GM21390 (cell line): ENCODE results near the gene KDM3B.
"Not testable (repeated sequence)": the region's sequence is repeated elsewhere in the genome, so short reads cannot be mapped to it uniquely, and the experiment has no call there.

Source experiments
- ATAC-seq: cut with Tn5 transposase; IDR thresholded peaks from one replicate; pipeline ENCODE4 v1.9.1; 2021; ENCODE audit not compliant: unreplicated experiment

KDM3B gene

DNA sequence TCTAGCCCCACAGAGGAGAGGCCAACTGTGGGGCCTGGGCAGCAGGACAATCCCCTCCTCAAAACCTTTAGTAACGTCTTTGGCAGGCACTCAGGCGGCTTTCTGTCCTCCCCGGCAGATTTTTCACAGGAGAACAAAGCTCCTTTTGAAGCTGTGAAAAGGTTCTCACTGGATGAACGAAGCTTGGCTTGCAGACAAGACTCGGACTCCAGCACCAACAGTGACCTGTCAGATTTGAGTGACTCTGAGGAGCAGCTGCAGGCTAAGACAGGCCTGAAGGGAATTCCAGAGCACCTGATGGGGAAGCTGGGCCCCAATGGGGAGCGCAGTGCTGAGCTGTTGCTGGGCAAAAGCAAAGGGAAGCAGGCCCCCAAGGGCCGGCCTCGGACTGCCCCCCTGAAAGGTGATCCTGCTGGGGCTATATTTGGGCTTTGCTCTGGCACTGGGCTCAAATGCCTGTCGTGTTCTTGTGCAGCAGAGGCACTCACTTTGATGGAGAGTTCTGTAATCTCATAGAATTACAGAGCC lies 39.4 kb downstream of the KDM3B start:
- ATAC-seq, result no peak

DNA sequence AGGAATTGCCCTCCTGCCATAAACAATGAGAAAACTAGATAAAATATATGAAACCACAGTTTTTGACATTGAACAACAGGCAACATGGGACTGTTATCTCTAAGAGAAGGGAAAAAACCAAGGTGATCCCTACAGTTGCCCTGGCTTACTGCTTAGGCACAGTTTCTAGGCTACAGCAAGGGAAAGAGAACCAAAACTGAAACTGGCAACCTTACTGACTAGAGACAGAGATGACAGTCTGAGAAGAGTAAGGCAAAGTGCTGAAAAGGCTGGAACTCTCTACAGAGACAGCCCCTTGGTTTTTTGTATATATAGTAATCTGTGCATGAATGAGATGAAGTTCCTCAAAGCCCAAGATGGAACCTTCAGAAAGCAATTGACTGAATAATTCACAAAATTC lies 50.2 kb downstream of the KDM3B start:
- peak; percentile 81 for ATAC-seq

DNA sequence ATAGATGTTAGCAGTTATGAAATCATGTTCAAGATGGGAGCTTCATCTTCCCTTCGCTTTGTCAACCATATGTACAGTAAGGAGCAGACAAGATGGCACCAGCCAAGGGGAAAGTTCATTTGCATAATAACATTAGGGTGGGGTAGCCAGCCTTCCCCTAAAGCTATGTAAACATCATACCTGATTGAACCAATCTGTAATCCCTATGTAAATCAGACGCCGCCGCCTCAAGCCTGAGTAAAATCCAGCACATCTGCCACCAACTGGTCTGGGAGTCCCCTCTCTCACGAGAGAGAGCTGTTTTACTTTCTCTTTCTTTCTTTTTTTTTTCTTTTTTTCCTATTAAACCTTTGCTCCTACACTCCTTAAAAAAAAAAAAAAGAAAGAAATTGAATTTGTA lies 55.5 kb downstream of the KDM3B start:
- peak; percentile 77 for ATAC-seq

DNA sequence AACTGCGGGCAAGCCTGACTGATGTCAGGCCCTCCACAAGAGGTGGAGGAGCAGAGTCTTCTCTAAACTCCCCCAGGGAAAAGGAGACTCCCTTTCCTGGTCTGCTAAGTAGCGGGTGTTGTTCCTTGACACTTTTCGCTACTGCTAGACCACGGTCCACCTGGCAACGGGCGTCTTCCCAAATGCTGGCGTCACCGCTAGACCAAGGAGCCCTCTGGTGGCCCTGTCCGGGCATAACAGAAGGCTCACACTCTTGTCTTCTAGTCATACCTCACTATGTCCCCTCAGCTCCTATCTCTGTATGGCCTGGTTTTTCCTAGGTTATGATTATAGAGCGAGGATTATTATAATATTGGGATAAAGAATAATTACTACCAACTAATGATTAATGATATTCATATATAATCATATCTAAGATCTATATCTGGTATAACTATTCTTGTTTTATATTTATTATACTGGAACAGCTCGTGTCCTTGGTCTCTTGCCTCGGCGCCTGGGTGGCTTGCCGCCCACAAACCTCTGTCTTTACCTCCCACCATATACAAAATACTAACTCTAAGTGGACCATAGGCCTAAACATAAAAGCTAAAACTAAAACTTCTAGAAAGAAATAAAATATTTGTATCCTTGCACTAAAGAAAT lies 58.6 kb downstream of the KDM3B start:
- ATAC-seq, result not testable (repeated sequence)

DNA sequence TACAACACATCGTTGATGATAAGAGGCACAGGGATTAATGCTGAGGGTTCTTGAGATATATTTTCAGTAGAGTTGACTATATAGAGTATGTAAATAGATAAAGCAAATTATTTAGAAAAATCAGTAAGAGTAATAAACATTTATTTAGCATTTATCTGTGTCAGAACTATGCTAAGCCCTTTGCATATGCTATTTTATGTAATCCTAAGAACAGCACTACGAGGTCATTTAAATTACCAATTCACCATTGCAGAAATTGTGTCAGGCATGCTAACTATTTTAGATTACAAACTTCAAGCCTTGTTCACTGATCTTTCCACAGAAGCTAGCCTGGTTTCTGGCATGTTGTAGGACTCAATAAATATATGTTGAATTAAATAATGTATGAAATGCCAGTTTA lies 66.0 kb downstream of the KDM3B start:
- ATAC-seq, result no peak

DNA sequence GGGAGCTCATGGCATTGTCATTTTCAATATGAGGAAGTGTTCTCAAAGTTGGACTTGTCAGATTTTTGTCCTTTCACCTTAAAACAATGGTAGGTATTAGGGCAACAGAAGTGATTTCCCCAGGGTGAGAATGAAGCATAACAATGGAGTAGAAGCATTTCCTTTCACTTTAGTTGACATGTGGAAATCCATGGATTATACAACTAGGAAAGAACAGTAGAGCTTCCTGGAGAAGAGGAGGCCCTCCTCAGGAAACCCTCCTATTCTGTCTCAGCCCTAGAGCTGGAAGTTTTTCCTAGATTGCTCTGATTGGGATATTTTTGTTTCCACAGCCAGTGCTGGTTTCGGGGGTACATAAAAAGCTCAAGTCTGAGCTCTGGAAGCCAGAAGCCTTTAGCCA lies 72.6 kb downstream of the KDM3B start:
- no peak for ATAC-seq

DNA sequence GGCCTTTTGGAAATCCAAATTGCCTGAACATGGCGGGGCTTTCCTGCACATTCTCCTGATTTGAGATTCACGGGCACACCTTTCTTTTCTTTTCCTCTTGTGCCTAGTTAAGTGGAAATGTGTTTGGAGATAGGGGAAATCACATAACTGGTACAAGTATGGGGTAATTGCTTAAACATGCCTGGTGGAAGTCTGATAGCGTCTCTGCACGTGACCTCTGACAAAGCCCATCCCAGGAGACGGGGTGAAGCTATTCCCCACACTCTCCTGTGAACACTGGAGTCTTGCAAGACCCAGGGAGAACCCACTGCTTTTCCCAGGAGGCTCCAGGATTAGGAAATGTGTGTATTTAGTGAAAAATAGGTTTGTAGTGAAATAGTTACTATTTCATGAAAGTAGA lies 83.5 kb downstream of the KDM3B start:
- no peak for ATAC-seq

DNA sequence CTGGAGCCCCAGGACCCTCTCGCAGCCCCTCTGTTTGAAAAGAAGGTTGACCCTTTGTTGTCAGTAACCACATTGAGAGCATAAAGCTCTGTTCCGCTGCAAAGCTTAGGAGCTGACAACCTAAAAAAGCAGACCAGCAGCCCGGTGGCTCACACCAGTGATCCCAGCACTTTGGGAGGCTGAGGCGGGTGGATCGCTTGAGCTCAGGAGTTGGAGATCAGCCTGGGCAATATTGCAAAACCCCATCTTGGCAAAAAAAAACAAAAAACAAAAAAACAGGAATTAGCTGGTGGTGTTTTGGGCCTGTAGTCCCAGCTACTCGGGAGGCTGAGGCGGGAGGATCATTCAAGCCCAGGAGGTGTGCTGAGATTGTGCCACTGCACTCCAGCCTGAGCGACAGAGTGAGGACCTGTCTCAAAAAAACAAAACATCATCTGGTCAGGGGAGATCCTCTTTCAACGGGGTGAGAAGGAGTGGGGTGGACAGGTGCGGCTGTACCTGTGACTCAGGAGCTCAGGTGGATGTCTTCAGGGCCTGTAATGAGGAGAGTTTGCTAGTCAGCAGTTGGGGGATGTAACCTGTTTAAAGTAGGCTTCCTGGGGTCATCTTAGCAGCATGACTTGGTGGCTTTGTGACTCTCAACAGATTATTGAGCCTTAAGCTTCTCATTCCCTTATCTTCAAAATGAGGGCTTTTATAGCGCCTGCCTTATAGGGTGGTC lies 85.7 kb downstream of the KDM3B start:
- no peak for ATAC-seq

DNA sequence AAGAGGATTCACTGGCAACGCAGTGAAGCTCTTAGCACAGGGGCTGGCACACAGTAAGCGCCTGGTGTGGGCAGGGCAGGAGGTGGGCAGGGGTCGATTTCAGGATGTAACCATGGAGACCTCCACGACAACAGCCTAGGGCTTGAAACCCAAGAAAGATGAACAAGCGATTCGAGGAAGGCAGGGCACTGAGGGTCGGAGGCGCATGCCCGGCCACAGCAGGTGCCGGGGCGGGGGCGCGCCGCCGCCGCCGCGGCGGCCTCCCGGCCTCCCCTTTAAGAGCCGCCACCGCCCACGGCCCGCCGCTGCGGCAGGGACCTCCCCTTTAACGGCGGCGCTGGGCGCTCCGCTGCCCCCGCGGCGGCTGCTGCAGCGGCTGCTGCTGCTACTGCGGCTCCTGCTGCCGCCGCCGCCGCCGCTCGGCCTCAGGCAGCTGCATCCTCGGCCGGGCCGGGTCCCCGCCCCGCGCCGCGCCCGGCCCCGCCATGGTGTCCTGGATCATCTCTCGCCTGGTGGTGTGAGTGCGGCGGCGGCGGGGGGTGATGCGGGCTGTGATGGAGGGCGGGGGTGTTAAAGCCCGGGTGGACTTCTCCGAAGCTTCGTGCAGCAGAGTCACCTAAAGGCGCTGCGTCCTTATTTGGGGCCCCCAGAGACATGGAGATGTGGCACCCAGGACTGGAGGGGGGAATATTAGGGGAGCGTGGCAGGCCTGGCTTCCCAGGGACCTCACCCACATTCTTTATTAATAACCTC lies 86.4 kb downstream of the KDM3B start, which contains the start of gene REEP2:
TSS of gene REEP2 (plus strand) at position 334 of the 753 bp plus-strand sequence. CDS start at position 486, 152 bp downstream.
- ATAC-seq, result peak; percentile 75

DNA sequence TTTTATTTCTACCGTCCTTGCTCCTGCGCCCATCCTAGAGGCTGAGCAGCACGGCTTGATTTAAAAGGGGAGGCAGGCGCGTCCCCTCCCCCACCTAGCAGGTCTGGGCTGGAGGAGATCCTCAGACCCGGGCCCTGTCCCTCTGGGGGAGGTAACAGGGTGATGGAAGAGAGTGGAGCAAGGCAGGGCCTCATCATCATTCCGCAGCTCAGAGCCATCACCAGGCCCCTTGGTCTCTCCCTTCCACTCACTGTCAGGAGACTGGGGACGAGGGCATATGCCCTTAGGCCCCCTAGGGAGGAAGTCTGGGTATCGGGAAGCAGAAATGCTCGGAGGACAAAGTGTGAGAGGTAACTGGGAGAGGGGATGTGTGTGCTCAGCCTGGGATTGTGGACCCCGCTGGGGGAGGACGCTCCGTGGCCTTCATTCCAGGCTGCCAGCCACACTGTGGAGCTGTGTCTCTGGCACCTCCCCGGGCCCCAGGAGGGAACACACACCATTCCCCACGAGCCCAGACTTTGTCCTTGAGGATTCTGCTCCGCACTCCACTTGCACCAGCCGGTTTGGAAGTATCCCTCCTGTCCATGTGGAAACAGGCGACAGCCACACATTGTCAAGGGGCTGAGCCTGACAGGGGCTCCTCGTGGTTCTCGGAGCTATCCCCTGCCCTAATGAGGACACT lies 87.1 kb downstream of the KDM3B start:
- ATAC-seq, result no peak

DNA sequence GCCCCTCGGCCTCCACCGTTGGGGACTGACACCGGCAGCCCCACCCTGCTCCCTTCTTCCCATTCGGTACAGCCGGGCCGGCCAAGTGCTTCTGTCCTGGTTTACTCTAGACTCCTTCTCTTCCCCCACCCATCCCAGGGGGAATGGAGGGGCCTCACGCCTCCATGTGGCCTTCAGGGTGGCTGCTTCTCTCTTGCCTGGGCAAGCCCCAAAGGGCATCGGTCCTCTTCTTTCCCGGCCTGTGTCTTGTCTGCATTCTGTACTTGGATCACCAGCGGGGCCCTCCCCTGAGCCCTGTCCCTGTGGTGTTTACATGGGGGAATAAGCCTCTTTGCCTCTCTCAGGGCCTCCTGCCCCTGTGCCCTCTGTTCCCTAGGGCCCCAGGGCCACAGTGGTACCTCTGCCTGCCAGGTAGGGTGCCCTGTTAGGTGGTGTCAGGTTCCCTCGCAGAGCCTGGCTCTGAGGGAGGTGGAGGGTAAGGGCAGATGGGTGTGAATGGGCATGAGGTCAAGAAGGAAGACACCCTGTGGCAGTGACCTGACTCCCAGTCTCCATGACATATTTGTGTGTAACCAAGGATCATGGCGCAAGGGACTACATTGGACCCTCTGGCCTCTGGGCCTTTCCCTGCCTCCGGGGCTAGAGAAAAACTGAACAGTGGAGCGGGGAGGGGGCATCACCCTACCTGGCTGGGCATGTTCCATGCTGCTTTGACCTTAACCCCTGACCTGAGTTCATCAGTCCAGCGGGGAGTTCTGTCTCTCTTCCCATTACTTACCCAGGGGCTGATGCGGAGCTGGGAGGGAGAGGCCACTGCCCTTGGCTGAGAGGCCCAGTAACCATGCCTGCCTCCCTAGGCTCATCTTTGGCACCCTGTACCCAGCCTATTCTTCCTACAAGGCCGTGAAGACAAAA lies 87.9 kb downstream of the KDM3B start:
- no peak for ATAC-seq

DNA sequence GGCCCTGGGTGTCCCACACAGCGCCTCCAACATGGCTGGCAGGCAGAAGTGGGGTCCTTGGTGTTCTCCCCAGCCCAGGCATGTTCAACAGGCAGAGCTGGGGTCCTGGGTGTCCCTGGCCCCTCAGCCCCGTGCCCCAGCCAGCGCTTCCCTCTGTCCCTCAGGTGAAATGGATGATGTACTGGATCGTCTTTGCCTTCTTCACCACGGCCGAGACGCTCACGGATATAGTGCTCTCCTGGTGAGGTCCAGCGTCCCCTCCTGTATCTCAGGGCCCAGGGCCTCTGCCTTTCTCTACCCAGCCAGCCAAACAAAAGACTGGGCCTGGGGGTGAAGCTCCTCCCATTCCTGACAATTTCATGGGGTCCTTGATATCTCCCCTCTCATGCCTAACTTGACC lies 88.7 kb downstream of the KDM3B start:
- no peak for ATAC-seq

DNA sequence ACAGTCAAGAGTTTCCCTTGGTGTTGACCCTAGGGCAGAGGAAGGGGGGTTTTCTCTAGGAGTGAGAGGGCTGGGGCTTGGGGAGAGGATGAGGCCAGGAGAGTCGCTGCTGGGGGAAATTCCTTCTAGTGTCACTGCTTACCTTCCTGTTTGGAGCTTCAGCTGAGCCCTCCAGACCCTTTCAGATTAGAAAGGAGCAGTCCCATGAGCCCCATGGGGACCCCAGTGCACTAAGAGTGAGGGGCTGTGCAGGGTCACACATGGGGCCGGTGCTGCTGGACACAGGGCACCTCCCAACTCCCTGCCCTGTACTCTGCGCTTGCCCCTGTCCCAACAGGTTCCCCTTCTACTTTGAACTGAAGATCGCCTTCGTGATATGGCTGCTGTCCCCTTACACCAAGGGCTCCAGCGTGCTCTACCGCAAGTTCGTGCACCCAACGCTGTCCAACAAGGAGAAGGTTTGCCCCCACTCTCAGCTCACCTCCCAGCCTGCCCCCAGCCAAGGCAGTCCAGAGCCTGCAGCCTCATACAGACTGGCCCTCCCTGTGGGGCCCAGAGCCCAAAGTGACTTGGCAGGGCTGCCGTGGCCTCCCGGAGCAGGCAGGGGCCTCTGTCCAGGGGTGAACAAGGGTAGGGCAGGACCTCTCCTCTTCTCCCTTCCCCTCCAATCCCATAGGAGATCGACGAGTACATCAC lies 91.7 kb downstream of the KDM3B start:
- ATAC-seq, result no peak

DNA sequence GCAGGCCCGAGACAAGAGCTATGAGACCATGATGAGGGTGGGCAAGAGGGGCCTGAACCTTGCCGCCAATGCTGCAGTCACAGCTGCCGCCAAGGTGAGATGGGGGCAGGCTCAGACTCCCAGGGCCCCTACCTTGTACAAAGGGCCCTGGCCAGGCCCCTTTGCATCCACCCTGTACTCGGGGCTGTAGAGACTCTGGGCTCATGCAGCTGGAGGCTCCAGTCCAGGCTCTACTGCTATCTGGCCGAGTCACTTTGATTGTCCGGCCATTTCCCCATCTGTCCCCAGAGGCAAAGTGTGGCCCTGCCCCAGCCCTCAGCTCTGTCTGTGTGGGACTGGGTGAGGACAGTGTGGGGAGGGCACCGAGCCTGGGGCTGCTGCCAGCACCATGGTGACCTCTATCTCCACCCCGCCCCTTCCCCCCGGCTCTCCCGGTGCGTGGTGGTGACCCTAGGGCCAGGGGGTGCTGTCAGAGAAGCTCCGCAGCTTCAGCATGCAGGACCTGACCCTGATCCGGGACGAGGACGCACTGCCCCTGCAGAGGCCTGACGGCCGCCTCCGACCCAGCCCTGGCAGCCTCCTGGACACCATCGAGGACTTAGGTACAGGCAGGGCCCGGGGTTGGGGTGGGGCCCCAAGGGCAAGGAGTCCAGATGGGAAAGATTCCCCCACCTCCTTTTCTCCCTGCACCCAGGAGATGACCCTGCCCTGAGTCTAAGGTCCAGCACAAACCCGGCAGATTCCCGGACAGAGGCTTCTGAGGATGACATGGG lies 92.5 kb downstream of the KDM3B start:
- no peak for ATAC-seq

DNA sequence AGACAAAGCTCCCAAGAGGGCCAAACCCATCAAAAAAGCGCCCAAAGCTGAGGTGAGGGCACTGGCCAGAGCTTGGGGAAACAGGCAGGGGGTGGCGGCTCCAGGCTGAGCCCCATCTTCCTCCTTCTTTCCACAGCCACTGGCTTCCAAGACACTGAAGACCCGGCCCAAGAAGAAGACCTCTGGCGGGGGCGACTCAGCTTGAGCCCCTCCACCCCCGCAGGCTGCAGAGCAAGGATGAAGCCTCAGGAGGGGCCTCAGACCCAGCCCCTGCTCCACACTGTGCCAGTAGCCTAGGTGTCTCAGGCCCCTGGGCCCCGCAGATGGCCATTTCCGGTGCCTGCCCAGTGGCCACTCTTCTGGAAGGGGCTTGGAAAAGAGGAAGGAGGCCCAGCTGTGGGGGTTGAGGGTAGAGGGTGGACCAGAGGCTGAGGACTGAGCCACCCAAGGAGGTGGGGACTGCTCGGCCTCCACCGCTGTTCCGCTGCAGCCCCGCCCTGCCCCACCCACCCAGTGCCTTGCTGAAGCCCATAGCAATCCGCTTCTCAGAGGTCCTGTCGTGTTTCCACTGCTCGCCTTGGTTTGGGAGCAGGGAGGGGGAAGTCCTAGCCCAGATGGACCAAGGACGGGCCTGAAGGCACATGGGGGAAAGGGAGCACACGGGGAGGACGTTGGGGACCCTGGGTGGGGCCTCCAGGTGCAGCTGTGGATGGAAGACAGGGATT lies 93.2 kb downstream of the KDM3B start:
- no peak for ATAC-seq

DNA sequence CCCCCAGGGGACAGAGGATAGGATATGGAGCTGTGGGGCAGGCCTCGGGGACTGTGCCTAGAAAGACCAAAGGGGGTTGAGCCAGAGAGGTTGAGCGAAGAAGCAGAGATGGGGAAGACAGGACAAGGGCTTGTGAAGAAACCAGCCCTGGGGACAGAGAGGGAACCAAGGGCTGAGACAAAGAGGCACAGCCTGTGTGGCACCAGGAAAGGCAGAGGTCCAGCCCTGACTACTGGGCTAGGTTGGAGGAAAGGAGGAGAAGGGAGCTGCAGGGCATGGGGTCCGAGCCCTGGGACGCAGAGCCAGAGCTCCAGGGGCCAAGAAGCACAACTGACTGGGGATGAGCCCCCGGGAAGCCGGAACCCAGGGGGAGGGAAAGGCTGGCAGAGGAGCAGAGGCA lies 95.6 kb downstream of the KDM3B start:
- ATAC-seq, result no peak

DNA sequence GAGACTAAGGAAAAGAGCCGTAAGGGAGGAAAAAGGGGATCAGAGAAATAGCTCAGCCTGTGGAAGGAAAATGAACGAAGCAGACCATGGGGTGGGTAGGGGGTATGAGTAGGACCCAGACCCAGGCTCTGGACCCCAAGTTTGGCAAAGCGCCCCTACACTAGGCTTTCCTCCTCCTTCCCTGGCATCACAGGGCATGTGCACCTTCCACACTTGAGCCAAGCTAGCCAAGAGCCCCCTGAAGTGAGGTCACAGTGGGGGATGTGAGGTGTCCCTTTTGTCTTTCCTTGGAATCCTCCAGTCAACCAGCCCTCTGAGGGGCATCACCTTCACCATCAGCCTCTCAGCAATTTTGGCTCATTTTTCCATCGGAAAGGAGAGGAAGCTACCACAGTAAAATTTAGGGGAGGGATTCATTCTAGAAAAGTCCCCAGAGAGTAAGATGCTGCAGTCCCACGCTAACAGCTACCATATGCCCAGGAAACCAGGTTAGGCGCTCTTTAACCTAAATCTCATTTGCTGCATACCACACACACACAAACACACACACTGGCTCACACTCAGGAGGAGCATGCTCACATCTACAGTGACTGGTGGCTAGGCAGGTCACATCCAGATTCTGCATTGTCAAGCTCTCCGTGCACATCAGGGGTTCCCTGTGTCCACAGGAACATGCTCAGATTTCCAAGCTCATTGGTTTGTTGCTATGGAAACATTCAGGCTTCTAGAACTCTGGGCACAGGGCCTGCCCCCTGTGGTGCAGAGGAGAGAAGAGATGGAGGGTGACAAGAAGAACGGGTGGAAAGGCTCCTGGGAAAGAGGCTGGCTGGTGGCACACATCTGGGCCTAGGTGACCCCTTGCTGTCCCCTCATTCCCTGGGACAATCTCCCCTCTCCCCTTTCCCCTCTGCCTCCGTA lies 96.3 kb downstream of the KDM3B start:
- no peak for ATAC-seq
